K562 (cell line): ENCODE measurements around the gene RILP.

Source experiments
- HCFC1 ChIP-seq: IDR thresholded peaks from 2 replicates; pipeline ENCODE4 v1.6.1; 2012; ENCODE audit warnings: low read depth, low read length, improper control_type of control experiment
- HNRNPK ChIP-seq: fragments of 200-400 bp; formaldehyde crosslinking; IDR thresholded peaks from one replicate; pipeline ENCODE4 v1.6.1; 2018; ENCODE audit warnings: mild to moderate bottlenecking, low read depth, low read length; ENCODE audit not compliant: poor library complexity, severe bottlenecking
- MYC ChIP-seq, 2 experiments: fragments of 250-450 bp in 1 of 2; sonication (Bioruptor Pico) in 1 of 2; IDR thresholded peaks; 2 replicates each; pipeline versions ENCODE4 v1.5.1 to v1.6.1; 2012 to 2021; ENCODE audit warnings: low read depth in 2 of 2, borderline replicate concordance in 1 of 2, improper control_type of control experiment in 1 of 2, low read length in 1 of 2, mild to moderate bottlenecking in 1 of 2, moderate library complexity in 1 of 2
- POLR2A ChIP-seq: fragments of 450-650 bp; conservative IDR thresholded peaks from 2 replicates; pipeline ENCODE4 v1.6.1; 2016
- SMARCA5 ChIP-seq: fragments of 450-650 bp; IDR thresholded peaks from 2 replicates; pipeline ENCODE4 v1.6.1; 2016
- ZFPM2 ChIP-seq: fragments of 250-450 bp; sonication (Bioruptor Pico); IDR thresholded peaks from 2 replicates; pipeline ENCODE4 v1.5.1; 2022; ENCODE audit warnings: mild to moderate bottlenecking
- ZNF274 ChIP-seq: IDR thresholded peaks from 2 replicates; pipeline ENCODE4 v1.6.1; 2011; ENCODE audit warnings: low read depth, mild to moderate bottlenecking, low read length, moderate library complexity, borderline replicate concordance
- TF ChIP-seq, protein P1 (sequence below), 3 experiments: IDR thresholded peaks in 2 of 3; conservative IDR thresholded peaks in 1 of 3; 2 replicates each; pipeline ENCODE4 v1.5.1; 2011 to 2012; ENCODE audit warnings: low read length in 3 of 3, mild to moderate bottlenecking in 3 of 3, control low read depth in 2 of 3, improper control_type of control experiment in 1 of 3, inconsistent platforms in 1 of 3, low read depth in 1 of 3, mixed read lengths in 1 of 3, moderate library complexity in 1 of 3; ENCODE audit not compliant: insufficient read depth in 2 of 3

DNA sequence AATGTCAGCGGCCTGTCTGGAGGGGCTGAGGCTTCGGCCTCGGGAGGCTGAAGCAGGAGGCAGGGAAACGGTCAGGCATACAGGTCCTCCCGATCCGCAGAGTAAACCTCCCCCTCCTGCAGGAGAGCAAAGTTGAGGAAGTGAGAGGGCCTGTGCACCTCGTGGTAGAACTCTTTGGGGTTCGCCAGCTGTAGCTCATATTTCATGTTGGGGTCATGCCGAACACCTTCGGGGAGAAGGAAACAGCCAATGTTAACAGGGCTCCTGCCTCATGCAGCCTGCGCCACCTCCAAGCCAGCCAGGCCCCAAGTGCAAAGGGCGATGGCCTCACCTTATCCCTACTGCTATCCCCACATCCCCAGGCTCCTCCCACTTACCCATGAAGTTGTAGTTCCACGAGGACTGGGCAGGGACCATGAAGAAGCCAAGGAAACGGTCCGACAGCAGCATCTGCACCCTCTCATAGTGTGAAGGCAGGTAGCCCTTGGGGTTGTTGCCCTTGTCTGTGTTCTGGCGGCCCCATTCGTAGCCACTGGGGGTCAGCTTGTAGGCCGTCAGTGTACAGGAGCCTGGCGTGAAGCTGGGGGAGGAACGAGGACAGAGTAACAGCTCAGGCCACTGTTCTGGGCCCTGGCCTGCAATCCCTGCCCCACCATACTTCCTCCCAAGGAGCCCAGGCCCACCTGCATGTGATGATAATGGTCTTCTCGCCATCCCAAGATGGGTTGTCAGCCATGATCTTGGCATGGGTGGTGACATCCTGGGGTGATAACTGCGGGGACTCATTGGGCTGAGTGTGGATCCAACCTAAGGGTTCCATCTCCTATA, 1.3 kb upstream of the RILP start:
- TF ChIP-seq POLR2A (no peak), MYC (IDR thresholded peaks at IDR 0.05; ENCODE audit: low read depth, low read length) (no peak), MYC (CRISPR knock-in tag; IDR thresholded peaks at IDR 0.05; ENCODE audit: borderline replicate concordance, low read depth) (no peak), HCFC1 (no peak), HNRNPK (no peak), SMARCA5 (no peak), ZNF274 (no peak), ZFPM2 (CRISPR knock-in tag) (no peak)
- TF ChIP-seq, protein P1, sequence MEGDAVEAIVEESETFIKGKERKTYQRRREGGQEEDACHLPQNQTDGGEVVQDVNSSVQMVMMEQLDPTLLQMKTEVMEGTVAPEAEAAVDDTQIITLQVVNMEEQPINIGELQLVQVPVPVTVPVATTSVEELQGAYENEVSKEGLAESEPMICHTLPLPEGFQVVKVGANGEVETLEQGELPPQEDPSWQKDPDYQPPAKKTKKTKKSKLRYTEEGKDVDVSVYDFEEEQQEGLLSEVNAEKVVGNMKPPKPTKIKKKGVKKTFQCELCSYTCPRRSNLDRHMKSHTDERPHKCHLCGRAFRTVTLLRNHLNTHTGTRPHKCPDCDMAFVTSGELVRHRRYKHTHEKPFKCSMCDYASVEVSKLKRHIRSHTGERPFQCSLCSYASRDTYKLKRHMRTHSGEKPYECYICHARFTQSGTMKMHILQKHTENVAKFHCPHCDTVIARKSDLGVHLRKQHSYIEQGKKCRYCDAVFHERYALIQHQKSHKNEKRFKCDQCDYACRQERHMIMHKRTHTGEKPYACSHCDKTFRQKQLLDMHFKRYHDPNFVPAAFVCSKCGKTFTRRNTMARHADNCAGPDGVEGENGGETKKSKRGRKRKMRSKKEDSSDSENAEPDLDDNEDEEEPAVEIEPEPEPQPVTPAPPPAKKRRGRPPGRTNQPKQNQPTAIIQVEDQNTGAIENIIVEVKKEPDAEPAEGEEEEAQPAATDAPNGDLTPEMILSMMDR (IDR thresholded peaks at IDR 0.05 in 2 of 3, conservative IDR thresholded peaks at IDR 0.05 in 1 of 3; ENCODE audit: insufficient read depth in 2 of 3, low read depth in 1 of 3, low read length in 3 of 3): no peak
